PC-9 (cell line): ENCODE results near the gene TPRG1L. TPM values are rescaled to one million over a fixed set of nuclear protein-coding genes. Genes with fewer than 3 reads are reported as not detected.
A peak's percentile ranks its signal among the peaks of the same experiment; 100 is the strongest.

Source experiments
- BruUV-seq: library from RNA; stranded (reverse); fragments of 400-500 nt; replicated peaks from 2 replicates; lab custom pipeline; 2021; lab: Mats Ljungman, UMichigan
- CTCF ChIA-PET: fragments of 300-600 bp; sonication (Branson Sonifier 250); formaldehyde crosslinking; loops from one replicate; lab custom pipeline; 2022; ENCODE audit warnings: antibody characterized with exemption; lab: Charles Lee
- POLR2A ChIA-PET: fragments of 300-600 bp; sonication (Branson Sonifier 250); formaldehyde crosslinking; loops from one replicate; lab custom pipeline; 2022; ENCODE audit warnings: antibody characterized with exemption; ENCODE audit not compliant: unreplicated experiment; lab: Charles Lee
- DNase-seq, 2 experiments: peaks; one replicate each; pipeline versions ENCODE4 v3.0.0 to v3.0.0-alpha.2; 2015 to 2022; ENCODE audit warnings: mixed read lengths in 1 of 2
- H2AFZ ChIP-seq: fragments of 200-600 bp; sonication (generic); 2 replicates; pipeline ENCODE4 v1.8.1; 2017; ENCODE audit warnings: antibody characterized with exemption
- H3F3A ChIP-seq: fragments of 200-600 bp; sonication (generic); 2 replicates; pipeline ENCODE4 v1.8.1; 2017; ENCODE audit warnings: antibody characterized with exemption, mild to moderate bottlenecking, low read depth; ENCODE audit not compliant: insufficient read depth
- H3K27ac ChIP-seq: fragments of 200-600 bp; sonication (generic); 2 replicates; pipeline ENCODE4 v1.6.1; 2016; ENCODE audit warnings: mixed run types
- H3K27me3 ChIP-seq: fragments of 200-600 bp; sonication (generic); 2 replicates; pipeline ENCODE4 v1.6.1; 2016; ENCODE audit warnings: low read depth, mixed run types; ENCODE audit not compliant: insufficient read depth
- H3K36me3 ChIP-seq: fragments of 200-600 bp; sonication (generic); 2 replicates; pipeline ENCODE4 v1.6.1; 2016; ENCODE audit warnings: low read depth, mixed run types
- H3K4me1 ChIP-seq: fragments of 200-600 bp; sonication (generic); replicated peaks from 2 replicates; pipeline ENCODE4 v1.6.1; 2016; ENCODE audit warnings: mixed run types; ENCODE audit not compliant: insufficient read depth
- H3K4me2 ChIP-seq: fragments of 200-600 bp; sonication (generic); 2 replicates; pipeline ENCODE4 v1.6.1; 2017; ENCODE audit warnings: mixed run types
- H3K4me3 ChIP-seq: fragments of 200-600 bp; sonication (generic); 2 replicates; pipeline ENCODE4 v1.6.1; 2016; ENCODE audit warnings: mixed run types
- H3K79me2 ChIP-seq: fragments of 200-600 bp; sonication (generic); 2 replicates; pipeline ENCODE4 v1.6.1; 2017; ENCODE audit warnings: low read depth, mixed run types
- H3K9me2 ChIP-seq: fragments of 200-600 bp; sonication (generic); 2 replicates; pipeline ENCODE4 v1.8.1; 2017; ENCODE audit warnings: mild to moderate bottlenecking; ENCODE audit not compliant: insufficient read depth
- H3K9me3 ChIP-seq: fragments of 200-600 bp; sonication (generic); 2 replicates; pipeline ENCODE4 v1.8.1; 2016; ENCODE audit warnings: low read depth; ENCODE audit not compliant: insufficient read depth
- H4K20me1 ChIP-seq: fragments of 200-600 bp; sonication (generic); 2 replicates; pipeline ENCODE4 v1.8.1; 2017; ENCODE audit not compliant: insufficient read depth
- CTCF ChIP-seq: fragments of 200-600 bp; sonication (generic); conservative IDR thresholded peaks from 2 replicates; pipeline ENCODE4 v1.6.1; 2017; ENCODE audit warnings: mixed run types, antibody characterized with exemption, mild to moderate bottlenecking, moderate library complexity
- EZH2 ChIP-seq: fragments of 200-600 bp; sonication (generic); IDR thresholded peaks from 2 replicates; pipeline ENCODE4 v1.8.0; 2017; ENCODE audit warnings: antibody characterized with exemption, low read depth
- intact Hi-C: fragments of 100-400 bp; cut with micrococcal nuclease; formaldehyde crosslinking; loops from one replicate; pipeline ENCODE4 v1.10.0; 2022; ENCODE audit not compliant: unreplicated experiment
- total RNA-seq: library from RNA; stranded (reverse); gene quantifications from 2 replicates; pipeline ENCODE4 v1.2.3, GENCODE V29; 2021

TPRG1L gene
- total RNA-seq, 1 experiment from 2014 or later, result 41.4 TPM

- no TSS peak for BruUV-seq
- Histone ChIP-seq H4K20me1 (no peaks in the 10 kb centered on the region), H2AFZ (peak overlapping the region; percentile 81), H3K9me3 (no peaks in the 10 kb centered on the region), H3K27me3 (no peaks in the 10 kb centered on the region), H3K36me3 (no peaks in the 10 kb centered on the region), H3K4me1 (peaks cover 56% of the 10 kb centered on the region), H3K79me2 (peaks cover 18% of the 10 kb centered on the region), H3F3A (peaks cover 22% of the 10 kb centered on the region; the same call in 1 of the 2 replicates), H3K4me3 (peak overlapping the region; percentile 88), H3K4me2 (peak overlapping the region; percentile 100), H3K27ac (no peak overlapping the region), H3K9me2 (no peaks in the 10 kb centered on the region)
- DNase-seq, result no peak
- intact Hi-C loops, result no loop called here
- TF ChIP-seq CTCF (no peak), EZH2 (no peak)
- CTCF ChIA-PET, result no interaction called here
- POLR2A ChIA-PET, result no interaction called here
These were observed 14.2 kb upstream of the TPRG1L start for GRCh38 chr1:3610527-3611169.

GRCh38 chr1:3611170-3612019 lies 13.4 kb upstream of the TPRG1L start, which contains the start of gene MEGF6:
MEGF6 (minus strand) TSS chr1:3611508; CDS start chr1:3611268, 240 bp downstream.
- ChIA-PET CTCF (no interaction called here), POLR2A (no interaction called here)
- H3K36me3 ChIP-seq, result no peaks in the 10 kb centered on the region
- H2AFZ ChIP-seq, result peak within 1 kb of the TSS; percentile 81
- peak within 1 kb of the TSS; percentile 88 for H3K4me3 ChIP-seq
- no TSS peak for BruUV-seq
- peaks cover 18% of the 10 kb centered on the region for H3K79me2 ChIP-seq
- no peaks in the 10 kb centered on the region for H3K9me2 ChIP-seq
- H3K4me1 ChIP-seq, result peaks cover 56% of the 10 kb centered on the region
- H3K9me3 ChIP-seq, result no peaks in the 10 kb centered on the region
- H3K4me2 ChIP-seq, result peak within 1 kb of the TSS; percentile 100
- intact Hi-C loops, result no loop called here
- H4K20me1 ChIP-seq, result no peaks in the 10 kb centered on the region
- TF ChIP-seq EZH2 (no peak), CTCF (no peak)
- H3K27me3 ChIP-seq, result no peaks in the 10 kb centered on the region
- DNase-seq, result peak; percentile 53 to 71
- no peak within 1 kb of the TSS for H3K27ac ChIP-seq
- H3F3A ChIP-seq, result peaks cover 24% of the 10 kb centered on the region; the same call in 1 of the 2 replicates

GRCh38 chr1:3612123-3612522 lies 12.7 kb upstream of the TPRG1L start:
- BruUV-seq, result no TSS peak
- TF ChIP-seq EZH2 (no peak), CTCF (no peak)
- no peaks in the 10 kb centered on the region for H4K20me1 ChIP-seq
- H3K4me3 ChIP-seq, result peak overlapping the region; percentile 43; the same call in 1 of the 2 replicates
- H3K4me1 ChIP-seq, result peaks cover 56% of the 10 kb centered on the region
- H3K4me2 ChIP-seq, result peak overlapping the region; percentile 71
- H3K27me3 ChIP-seq, result no peaks in the 10 kb centered on the region
- no peak overlapping the region for H2AFZ ChIP-seq
- ChIA-PET CTCF (no interaction called here), POLR2A (no interaction called here)
- no peaks in the 10 kb centered on the region for H3K36me3 ChIP-seq
- H3K79me2 ChIP-seq, result peaks cover 18% of the 10 kb centered on the region
- no peaks in the 10 kb centered on the region for H3K9me3 ChIP-seq
- DNase-seq, result no peak
- peaks cover 24% of the 10 kb centered on the region; the same call in 1 of the 2 replicates for H3F3A ChIP-seq
- H3K9me2 ChIP-seq, result no peaks in the 10 kb centered on the region
- intact Hi-C loops, result no loop called here
- H3K27ac ChIP-seq, result no peak overlapping the region; the same call in 1 of the 2 replicates
